ENCODE data around the gene FAM83D.
"Not testable (repeated sequence)": the region's sequence is repeated elsewhere in the genome, so short reads cannot be mapped to it uniquely, and the experiment has no call there.

The FAM83D gene

GRCh38 chr20:38969708-38970107 is 43.5 kb downstream of the FAM83D start:
- DNase-seq, result no peak

- DNase-seq, result no peak
Measured at GRCh38 chr20:38970302-38970701, 44.1 kb downstream of the FAM83D start.

- no peak for DNase-seq
Measured at GRCh38 chr20:38973107-38973506, 46.9 kb downstream of the FAM83D start.

GRCh38 chr20:38973645-38974044 is 47.4 kb downstream of the FAM83D start:
- DNase-seq, result no peak

GRCh38 chr20:38975539-38976120 is 49.4 kb downstream of the FAM83D start:
- DNase-seq, result no peak

- no peak for DNase-seq
Measured at GRCh38 chr20:38979434-38979833, 53.2 kb downstream of the FAM83D start.

GRCh38 chr20:38979842-38980241 is 53.6 kb downstream of the FAM83D start:
- no peak for DNase-seq

- DNase-seq, result no peak
Measured at GRCh38 chr20:38982291-38982690, 56.1 kb downstream of the FAM83D start.

- no peak for DNase-seq
Measured at GRCh38 chr20:38985060-38985459, 58.8 kb downstream of the FAM83D start.

- DNase-seq, result no peak
Measured at GRCh38 chr20:38985603-38986170, 59.5 kb downstream of the FAM83D start.

- no peak for DNase-seq
Measured at GRCh38 chr20:38986663-38987062, 60.4 kb downstream of the FAM83D start.

GRCh38 chr20:38987777-38988176 is 61.6 kb downstream of the FAM83D start:
- no peak for DNase-seq

- DNase-seq, result no peak
Measured at GRCh38 chr20:38990728-38991127, 64.5 kb downstream of the FAM83D start.

- DNase-seq, result no peak
Measured at GRCh38 chr20:38991814-38992704, 65.8 kb downstream of the FAM83D start.

GRCh38 chr20:38995536-38996044 is 69.4 kb downstream of the FAM83D start:
- no peak for DNase-seq

- not testable (repeated sequence) for DNase-seq
Measured at GRCh38 chr20:38996866-38997265, 70.6 kb downstream of the FAM83D start.

GRCh38 chr20:38997622-38998021 is 71.4 kb downstream of the FAM83D start:
- peak; percentile 87 for DNase-seq

- no peak for DNase-seq
Measured at GRCh38 chr20:38999217-38999616, 73.0 kb downstream of the FAM83D start.

- no peak for DNase-seq
Measured at GRCh38 chr20:38999965-39000910, 74.0 kb downstream of the FAM83D start.
